WTC11 (cell line): ENCODE measurements around the gene PHF21B. TPM values are rescaled to one million over a fixed set of nuclear protein-coding genes. Genes with fewer than 3 reads are reported as not detected.

Experiments
- ATAC-seq: fragments of 200-7000 bp; cut with Tn5 transposase; 2 replicates; pipeline ENCODE4 v1.10.0; 2021; ENCODE audit warnings: mild to moderate bottlenecking, moderate library complexity
- CTCF ChIA-PET: fragments of 300-600 bp; sonication (Branson Sonifier 250); formaldehyde crosslinking; loops from one replicate; lab custom pipeline; 2021; ENCODE audit warnings: antibody characterized with exemption; lab: Charles Lee
- POLR2A ChIA-PET: fragments of 350-600 bp; sonication (Branson Sonifier 250); formaldehyde crosslinking; loops from one replicate; lab custom pipeline; 2021; ENCODE audit warnings: antibody characterized with exemption; lab: Charles Lee
- DNase-seq: peaks from one replicate; pipeline ENCODE4 v3.0.0; 2021; ENCODE audit warnings: low spot score
- H3K27ac Mint-ChIP-seq: 2 replicates; pipeline ENCODE4 v1.8.0; 2021; ENCODE audit warnings: mixed read lengths
- H3K27me3 Mint-ChIP-seq: 2 replicates; pipeline ENCODE4 v1.8.0; 2021; ENCODE audit warnings: low read depth, mild to moderate bottlenecking, moderate library complexity, mixed read lengths
- H3K36me3 Mint-ChIP-seq: 2 replicates; pipeline ENCODE4 v1.8.0; 2021; ENCODE audit warnings: mixed read lengths
- H3K4me1 Mint-ChIP-seq: 2 replicates; pipeline ENCODE4 v1.8.0; 2022; ENCODE audit warnings: mixed read lengths
- H3K4me3 Mint-ChIP-seq: 2 replicates; pipeline ENCODE4 v1.8.0; 2021; ENCODE audit warnings: mild to moderate bottlenecking, moderate library complexity, mixed read lengths
- H3K9me3 Mint-ChIP-seq: 2 replicates; pipeline ENCODE4 v1.8.0; 2021; ENCODE audit warnings: mixed read lengths
- CREB1 ChIP-seq: sonication (generic); formaldehyde crosslinking; IDR thresholded peaks from 2 replicates; pipeline ENCODE4 v1.8.0; 2023; ENCODE audit warnings: mild to moderate bottlenecking, missing genetic modification reagents
- GTF2I ChIP-seq: fragments of 250-450 bp; sonication (Bioruptor Pico); conservative IDR thresholded peaks from 2 replicates; pipeline ENCODE4 v1.4.0; 2021; ENCODE audit warnings: mild to moderate bottlenecking
- NFATC4 ChIP-seq: fragments of 250-450 bp; sonication (Bioruptor Pico); IDR thresholded peaks from 2 replicates; pipeline ENCODE4 v1.9.0; 2021; ENCODE audit warnings: mild to moderate bottlenecking
- RELA ChIP-seq: sonication (generic); formaldehyde crosslinking; IDR thresholded peaks from 2 replicates; pipeline ENCODE4 v1.8.1; 2022; ENCODE audit warnings: missing genetic modification reagents, mild to moderate bottlenecking, borderline replicate concordance
- SMAD3 ChIP-seq: sonication (generic); formaldehyde crosslinking; IDR thresholded peaks from 2 replicates; pipeline ENCODE4 v1.8.0; 2022; ENCODE audit warnings: missing genetic modification reagents, mild to moderate bottlenecking, borderline replicate concordance
- SMAD4 ChIP-seq: sonication (generic); formaldehyde crosslinking; IDR thresholded peaks from 2 replicates; pipeline ENCODE4 v1.8.0; 2022; ENCODE audit warnings: mild to moderate bottlenecking, missing genetic modification reagents
- ZNF263 ChIP-seq: sonication (generic); formaldehyde crosslinking; IDR thresholded peaks from 2 replicates; pipeline ENCODE4 v1.8.1; 2022; ENCODE audit warnings: low read depth, mild to moderate bottlenecking, moderate library complexity, missing genetic modification reagents
- total RNA-seq: library from RNA; stranded (reverse); gene quantifications from 3 replicates; pipeline ENCODE4 v1.2.3, GENCODE V29; 2021
- TF ChIP-seq, protein P1 (sequence below): sonication (generic); formaldehyde crosslinking; IDR thresholded peaks from 2 replicates; pipeline ENCODE4 v1.8.1; 2023; ENCODE audit warnings: mild to moderate bottlenecking, missing genetic modification reagents, moderate library complexity
- TF ChIP-seq, protein P2 (sequence below): sonication (generic); formaldehyde crosslinking; IDR thresholded peaks from 2 replicates; pipeline ENCODE4 v1.8.0; 2023; ENCODE audit warnings: mild to moderate bottlenecking, missing genetic modification reagents
- TF ChIP-seq, protein P3 (sequence below): sonication (generic); formaldehyde crosslinking; IDR thresholded peaks from 2 replicates; pipeline ENCODE4 v1.8.1; 2023; ENCODE audit warnings: mild to moderate bottlenecking, missing genetic modification reagents
- TF ChIP-seq, protein P4 (sequence below): sonication (generic); formaldehyde crosslinking; IDR thresholded peaks from 2 replicates; pipeline ENCODE4 v1.8.0; 2023; ENCODE audit warnings: missing genetic modification reagents, mild to moderate bottlenecking, borderline replicate concordance
- TF ChIP-seq, protein P5 (sequence below): sonication (generic); formaldehyde crosslinking; IDR thresholded peaks from 2 replicates; pipeline ENCODE4 v1.8.1; 2022; ENCODE audit warnings: mild to moderate bottlenecking, missing genetic modification reagents, moderate library complexity, borderline replicate concordance

The PHF21B gene
- total RNA-seq, 1 experiment from 2014 or later, result 107 TPM

DNA sequence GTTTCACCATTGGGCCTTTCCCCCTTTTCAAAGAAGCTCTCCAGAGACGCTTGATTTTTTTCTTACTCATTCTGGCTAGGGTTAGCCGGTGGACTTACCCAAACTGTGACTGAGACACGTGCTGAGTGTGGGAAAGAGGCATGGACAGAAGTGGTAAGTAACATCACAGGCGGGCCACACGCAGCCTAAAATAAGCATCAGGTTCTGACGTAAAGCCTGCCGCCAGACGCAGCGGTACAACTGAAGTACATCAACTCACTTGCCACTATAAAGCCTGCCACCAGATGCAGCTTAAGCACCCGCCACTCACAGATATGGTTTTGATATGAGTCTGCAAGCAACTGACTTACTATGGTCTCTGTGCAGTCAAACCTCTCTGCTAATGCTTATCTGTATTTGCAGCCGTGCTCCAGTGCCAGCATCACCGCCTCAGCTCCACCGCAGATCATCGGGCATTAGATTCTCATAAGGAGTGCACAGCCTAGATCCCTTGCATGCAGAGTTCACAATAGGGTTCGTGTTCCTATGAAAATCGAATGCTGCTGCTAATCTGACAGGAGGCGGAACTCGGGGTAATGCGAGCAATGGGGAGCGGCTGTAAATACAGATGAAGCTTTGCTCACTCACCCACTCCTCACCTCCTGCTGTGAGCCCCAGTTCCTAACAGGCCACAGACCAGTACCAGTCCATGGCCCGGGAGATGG, 58.8 kb downstream of the PHF21B start (continued):
- TF ChIP-seq, protein P1, sequence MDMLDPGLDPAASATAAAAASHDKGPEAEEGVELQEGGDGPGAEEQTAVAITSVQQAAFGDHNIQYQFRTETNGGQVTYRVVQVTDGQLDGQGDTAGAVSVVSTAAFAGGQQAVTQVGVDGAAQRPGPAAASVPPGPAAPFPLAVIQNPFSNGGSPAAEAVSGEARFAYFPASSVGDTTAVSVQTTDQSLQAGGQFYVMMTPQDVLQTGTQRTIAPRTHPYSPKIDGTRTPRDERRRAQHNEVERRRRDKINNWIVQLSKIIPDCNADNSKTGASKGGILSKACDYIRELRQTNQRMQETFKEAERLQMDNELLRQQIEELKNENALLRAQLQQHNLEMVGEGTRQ (CRISPR knock-in tag), result no peak
- TF ChIP-seq RELA, result no peak
- no peak for TF ChIP-seq NFATC4 (CRISPR knock-in tag)
- no peak for TF ChIP-seq SMAD4 (CRISPR knock-in tag)
- TF ChIP-seq, protein P2, sequence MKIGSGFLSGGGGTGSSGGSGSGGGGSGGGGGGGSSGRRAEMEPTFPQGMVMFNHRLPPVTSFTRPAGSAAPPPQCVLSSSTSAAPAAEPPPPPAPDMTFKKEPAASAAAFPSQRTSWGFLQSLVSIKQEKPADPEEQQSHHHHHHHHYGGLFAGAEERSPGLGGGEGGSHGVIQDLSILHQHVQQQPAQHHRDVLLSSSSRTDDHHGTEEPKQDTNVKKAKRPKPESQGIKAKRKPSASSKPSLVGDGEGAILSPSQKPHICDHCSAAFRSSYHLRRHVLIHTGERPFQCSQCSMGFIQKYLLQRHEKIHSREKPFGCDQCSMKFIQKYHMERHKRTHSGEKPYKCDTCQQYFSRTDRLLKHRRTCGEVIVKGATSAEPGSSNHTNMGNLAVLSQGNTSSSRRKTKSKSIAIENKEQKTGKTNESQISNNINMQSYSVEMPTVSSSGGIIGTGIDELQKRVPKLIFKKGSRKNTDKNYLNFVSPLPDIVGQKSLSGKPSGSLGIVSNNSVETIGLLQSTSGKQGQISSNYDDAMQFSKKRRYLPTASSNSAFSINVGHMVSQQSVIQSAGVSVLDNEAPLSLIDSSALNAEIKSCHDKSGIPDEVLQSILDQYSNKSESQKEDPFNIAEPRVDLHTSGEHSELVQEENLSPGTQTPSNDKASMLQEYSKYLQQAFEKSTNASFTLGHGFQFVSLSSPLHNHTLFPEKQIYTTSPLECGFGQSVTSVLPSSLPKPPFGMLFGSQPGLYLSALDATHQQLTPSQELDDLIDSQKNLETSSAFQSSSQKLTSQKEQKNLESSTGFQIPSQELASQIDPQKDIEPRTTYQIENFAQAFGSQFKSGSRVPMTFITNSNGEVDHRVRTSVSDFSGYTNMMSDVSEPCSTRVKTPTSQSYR (CRISPR knock-in tag), result no peak
- TF ChIP-seq, protein P3, sequence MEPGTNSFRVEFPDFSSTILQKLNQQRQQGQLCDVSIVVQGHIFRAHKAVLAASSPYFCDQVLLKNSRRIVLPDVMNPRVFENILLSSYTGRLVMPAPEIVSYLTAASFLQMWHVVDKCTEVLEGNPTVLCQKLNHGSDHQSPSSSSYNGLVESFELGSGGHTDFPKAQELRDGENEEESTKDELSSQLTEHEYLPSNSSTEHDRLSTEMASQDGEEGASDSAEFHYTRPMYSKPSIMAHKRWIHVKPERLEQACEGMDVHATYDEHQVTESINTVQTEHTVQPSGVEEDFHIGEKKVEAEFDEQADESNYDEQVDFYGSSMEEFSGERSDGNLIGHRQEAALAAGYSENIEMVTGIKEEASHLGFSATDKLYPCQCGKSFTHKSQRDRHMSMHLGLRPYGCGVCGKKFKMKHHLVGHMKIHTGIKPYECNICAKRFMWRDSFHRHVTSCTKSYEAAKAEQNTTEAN (CRISPR knock-in tag), result no peak
- no peak for TF ChIP-seq CREB1 (CRISPR knock-in tag)
- TF ChIP-seq, protein P4, sequence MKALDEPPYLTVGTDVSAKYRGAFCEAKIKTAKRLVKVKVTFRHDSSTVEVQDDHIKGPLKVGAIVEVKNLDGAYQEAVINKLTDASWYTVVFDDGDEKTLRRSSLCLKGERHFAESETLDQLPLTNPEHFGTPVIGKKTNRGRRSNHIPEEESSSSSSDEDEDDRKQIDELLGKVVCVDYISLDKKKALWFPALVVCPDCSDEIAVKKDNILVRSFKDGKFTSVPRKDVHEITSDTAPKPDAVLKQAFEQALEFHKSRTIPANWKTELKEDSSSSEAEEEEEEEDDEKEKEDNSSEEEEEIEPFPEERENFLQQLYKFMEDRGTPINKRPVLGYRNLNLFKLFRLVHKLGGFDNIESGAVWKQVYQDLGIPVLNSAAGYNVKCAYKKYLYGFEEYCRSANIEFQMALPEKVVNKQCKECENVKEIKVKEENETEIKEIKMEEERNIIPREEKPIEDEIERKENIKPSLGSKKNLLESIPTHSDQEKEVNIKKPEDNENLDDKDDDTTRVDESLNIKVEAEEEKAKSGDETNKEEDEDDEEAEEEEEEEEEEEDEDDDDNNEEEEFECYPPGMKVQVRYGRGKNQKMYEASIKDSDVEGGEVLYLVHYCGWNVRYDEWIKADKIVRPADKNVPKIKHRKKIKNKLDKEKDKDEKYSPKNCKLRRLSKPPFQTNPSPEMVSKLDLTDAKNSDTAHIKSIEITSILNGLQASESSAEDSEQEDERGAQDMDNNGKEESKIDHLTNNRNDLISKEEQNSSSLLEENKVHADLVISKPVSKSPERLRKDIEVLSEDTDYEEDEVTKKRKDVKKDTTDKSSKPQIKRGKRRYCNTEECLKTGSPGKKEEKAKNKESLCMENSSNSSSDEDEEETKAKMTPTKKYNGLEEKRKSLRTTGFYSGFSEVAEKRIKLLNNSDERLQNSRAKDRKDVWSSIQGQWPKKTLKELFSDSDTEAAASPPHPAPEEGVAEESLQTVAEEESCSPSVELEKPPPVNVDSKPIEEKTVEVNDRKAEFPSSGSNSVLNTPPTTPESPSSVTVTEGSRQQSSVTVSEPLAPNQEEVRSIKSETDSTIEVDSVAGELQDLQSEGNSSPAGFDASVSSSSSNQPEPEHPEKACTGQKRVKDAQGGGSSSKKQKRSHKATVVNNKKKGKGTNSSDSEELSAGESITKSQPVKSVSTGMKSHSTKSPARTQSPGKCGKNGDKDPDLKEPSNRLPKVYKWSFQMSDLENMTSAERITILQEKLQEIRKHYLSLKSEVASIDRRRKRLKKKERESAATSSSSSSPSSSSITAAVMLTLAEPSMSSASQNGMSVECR (CRISPR knock-in tag), result no peak
- no peak for TF ChIP-seq GTF2I

DNA sequence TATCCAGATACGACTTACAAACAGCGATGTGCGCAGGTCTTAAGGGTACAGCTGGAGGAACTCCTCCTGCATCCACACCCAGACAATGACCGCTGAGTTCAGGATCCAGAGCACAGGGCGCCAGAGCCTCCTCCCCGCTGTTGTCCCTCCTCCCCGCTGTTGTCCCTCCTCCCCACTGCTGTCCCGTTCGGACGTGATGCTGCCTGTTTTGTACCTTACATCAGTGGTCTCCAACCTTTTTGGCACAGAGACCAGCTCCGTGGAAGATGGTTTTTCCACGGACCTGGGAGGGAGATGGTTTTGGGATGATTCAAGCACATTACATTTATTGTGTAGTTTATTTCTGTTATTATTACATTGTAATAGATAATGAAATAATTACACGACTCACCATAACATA, 62.0 kb downstream of the PHF21B start:
- peaks cover 68% of the 10 kb centered on the region for H3K4me1 Mint-ChIP-seq
- peaks cover 18% of the 10 kb centered on the region for H3K9me3 Mint-ChIP-seq
- no peaks in the 10 kb centered on the region; the same call in 1 of the 2 replicates for H3K27me3 Mint-ChIP-seq
- H3K4me3 Mint-ChIP-seq, result no peak overlapping the region
- TF ChIP-seq, protein P2 (CRISPR knock-in tag), result no peak
- TF ChIP-seq, protein P5, sequence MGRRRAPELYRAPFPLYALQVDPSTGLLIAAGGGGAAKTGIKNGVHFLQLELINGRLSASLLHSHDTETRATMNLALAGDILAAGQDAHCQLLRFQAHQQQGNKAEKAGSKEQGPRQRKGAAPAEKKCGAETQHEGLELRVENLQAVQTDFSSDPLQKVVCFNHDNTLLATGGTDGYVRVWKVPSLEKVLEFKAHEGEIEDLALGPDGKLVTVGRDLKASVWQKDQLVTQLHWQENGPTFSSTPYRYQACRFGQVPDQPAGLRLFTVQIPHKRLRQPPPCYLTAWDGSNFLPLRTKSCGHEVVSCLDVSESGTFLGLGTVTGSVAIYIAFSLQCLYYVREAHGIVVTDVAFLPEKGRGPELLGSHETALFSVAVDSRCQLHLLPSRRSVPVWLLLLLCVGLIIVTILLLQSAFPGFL (CRISPR knock-in tag), result no peak
- TF ChIP-seq ZNF263 (CRISPR knock-in tag) (peak; percentile 79; the same call in 1 of the 2 replicates), SMAD3 (CRISPR knock-in tag) (no peak)
- peak overlapping the region; percentile 63 for H3K27ac Mint-ChIP-seq
- CTCF ChIA-PET, result no interaction called here
- POLR2A ChIA-PET, result interaction anchor here (0.7 kb wide), 1 partner anchor 513 kb away, joined by 5 read pairs; no protein-coding TSS in a partner anchor
- no peak for ATAC-seq
- peaks cover 38% of the 10 kb centered on the region for H3K36me3 Mint-ChIP-seq
- DNase-seq, result no peak
